Measurements from ENCODE around the gene RPUSD2.

GRCh38 chr15:40534371-40534770 is 34.7 kb upstream of the RPUSD2 start:
- TF ChIP-seq CTCF (IDR thresholded peaks at IDR 0.05) (no peak), ZFX (IDR thresholded peaks at IDR 0.05; ENCODE audit: borderline replicate concordance) (no peak)
